GM21515 (cell line): ENCODE data around the gene SMOC1.

Source experiments
- ATAC-seq: cut with Tn5 transposase; IDR thresholded peaks from one replicate; pipeline ENCODE4 v1.9.1; 2021; ENCODE audit not compliant: unreplicated experiment

Gene SMOC1

DNA sequence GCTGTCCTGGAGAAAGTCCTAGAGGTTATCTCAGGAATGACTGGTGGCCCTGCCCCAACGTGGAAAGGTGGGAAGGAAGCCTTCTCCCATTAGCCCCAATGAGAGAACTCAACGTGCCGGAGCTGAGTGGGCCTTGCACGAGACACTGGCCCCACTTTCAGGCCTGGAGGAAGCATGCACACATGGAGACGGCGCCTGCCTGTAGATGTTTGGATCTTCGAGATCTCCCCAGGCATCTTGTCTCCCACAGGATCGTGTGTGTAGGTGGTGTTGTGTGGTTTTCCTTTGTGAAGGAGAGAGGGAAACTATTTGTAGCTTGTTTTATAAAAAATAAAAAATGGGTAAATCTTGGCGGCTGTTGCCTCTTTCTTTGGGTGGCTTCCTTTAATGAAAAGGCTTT is 152.8 kb downstream of the SMOC1 start:
- no peak for ATAC-seq

DNA sequence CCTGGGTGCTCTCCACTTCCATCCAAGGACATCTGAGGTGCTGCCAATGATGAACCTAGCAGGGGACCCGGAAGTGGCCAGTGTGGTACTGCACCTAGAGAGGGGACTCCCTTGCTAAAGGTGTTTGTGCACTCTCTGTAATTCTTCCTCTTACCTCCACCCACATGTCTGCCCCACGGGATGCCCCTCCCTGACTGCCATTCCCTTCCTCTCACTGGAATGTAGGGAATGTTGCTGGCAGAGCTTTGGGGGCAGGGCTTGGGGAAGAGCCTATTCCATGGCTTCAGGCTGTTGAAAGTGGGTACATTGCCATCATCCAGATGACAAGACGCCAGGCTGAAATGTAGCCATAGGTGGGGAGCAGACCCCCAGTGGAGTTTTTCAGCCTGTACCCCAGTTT is 153.2 kb downstream of the SMOC1 start:
- ATAC-seq = no peak

DNA sequence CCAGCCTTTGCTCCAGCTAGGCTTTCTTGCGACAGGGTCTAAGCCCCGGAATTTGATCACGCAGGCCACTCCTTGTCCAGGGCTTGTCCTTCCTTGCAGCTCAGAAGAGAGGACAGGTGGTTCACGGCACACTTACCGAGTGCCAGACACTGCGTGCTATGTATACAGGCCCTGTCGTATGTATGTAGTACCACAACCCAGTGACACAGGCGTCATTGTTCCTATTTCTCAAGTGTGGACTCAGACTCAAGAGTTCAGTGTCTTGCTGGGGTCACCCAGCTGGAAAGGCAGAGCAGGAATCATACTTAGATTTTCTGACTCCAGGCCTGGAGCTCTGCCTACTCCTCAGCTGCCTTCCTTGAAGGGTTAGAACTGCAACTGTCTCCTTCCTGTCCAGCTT is 153.9 kb downstream of the SMOC1 start:
- no peak for ATAC-seq

DNA sequence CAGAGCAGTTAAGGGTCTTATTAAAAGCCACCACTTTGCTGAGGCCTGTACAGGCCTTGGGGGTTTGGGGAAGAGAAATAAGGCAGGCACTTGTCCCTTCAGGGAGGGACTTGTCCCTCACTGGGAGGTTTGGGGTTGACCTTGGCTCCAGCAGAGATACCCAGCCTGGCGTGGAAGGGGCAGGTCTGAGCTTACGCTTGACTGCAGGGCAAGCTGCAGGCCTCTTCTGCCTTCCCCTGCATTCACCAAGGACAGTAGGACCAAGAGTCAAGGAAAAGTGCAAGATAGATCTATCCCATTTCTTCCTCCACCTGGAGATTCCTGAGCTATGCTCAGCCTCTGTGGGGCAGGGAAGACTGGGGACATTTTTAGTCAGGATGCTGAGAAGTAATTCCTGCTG is 154.3 kb downstream of the SMOC1 start:
- ATAC-seq = no peak

DNA sequence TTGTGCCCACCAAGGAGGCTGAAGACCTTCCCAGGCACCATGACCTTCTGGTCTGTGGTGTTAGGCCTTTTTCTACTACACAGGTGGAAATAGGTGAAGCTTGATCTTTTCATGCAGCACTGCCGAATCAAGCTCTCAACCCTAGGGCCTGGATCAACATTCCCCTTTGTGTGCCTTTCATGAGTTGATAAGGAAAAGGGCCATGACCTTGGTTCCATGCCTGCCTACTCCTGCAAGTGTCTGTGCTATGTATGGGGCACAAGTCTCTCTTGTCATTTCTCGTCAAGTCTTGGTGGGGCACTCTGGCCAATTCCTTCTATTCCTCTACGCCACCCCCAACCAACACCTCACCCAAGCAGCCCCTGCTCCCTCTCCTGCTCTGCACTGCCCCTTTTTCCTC is 155.0 kb downstream of the SMOC1 start:
- ATAC-seq = no peak

DNA sequence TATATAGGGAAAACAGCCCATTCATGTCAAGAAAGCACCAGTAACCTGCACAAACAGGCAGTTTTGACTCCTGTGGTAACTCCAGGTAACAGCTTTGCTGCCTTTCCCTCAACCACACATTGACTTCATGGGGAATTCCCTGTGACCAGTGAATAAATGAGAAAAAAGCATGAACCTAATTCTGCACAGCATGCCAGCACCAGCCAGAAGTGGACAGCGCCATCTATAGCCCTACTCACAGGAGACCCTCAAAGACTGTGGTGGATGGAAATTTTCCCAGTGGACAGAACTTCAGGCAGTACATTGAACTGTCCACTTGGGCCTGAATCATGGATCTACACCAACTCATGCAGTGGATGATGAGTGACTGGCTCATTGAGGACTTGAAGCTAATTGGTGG is 157.4 kb downstream of the SMOC1 start:
- ATAC-seq = no peak

DNA sequence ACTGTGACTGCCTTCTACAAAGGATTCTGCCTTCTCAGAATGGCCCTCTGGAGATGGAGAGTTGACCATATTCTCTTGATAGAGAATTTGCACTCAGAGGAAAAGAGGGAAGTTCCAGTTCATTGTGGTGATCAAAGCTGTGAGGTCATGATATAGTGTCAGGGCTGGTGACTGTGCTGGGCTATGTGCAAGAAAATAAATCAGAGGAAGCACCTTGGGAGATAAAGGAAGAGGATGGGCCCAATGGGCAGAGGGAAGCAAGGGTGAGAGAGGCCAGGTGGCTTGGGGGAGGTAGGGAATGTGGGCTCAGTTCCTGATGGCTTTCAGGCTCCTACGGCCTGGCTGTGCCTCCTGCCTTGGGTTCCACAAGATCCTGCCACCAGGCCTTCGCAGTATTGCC is 163.8 kb downstream of the SMOC1 start:
- ATAC-seq = no peak

DNA sequence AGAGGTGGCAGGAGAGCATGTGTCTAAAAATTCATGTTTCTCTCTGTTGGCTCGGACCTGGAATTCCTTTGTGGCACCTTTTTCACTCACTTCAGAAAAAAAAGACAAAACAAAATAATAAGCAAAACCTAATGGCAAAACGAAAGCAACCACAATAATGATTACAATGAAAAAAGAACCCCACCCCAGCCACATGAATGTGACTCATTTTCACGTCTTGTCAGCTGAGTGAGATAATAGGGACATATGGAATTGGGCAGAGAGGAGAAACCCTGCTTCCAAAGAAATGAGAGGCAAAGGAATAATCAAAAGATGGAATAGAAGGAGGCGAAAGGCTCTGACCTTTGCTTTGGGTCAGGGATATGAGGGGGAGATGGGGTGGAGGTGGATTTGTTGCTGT is 166.1 kb downstream of the SMOC1 start:
- ATAC-seq = no peak

DNA sequence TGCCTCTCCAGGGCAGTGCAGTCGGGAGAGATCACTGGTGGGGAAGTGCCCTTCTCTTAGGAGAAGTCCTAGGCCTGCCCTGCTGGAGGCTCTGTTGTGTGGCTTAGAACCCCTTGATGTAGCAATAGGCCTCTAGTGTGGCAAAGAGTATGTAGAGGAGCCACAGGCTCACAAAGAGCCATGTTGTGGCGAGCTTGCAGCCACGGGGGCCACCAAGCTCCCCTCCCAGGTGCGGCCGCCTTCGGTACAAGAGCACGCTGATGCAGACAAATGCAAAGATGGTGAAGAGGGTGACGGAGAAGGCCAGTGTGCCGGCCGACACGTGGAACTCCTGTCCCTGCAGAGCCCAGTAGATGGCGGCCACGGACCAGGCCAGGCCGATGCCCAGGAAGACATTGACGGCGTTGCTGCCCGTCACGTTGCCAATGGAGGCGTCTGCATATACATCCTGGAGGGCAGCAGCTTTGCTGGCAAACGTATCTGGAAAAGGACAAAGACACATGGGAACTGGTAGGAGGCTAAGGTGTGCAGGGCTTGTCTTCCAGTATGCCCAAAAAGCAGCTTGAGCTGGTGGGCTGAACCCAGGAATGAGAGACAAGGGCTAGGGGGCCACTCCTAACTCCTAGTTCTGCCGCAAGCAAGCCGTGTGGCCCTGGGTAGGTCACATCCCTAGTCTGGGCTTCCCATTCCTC is 166.8 kb downstream of the SMOC1 start:
- no peak for ATAC-seq

DNA sequence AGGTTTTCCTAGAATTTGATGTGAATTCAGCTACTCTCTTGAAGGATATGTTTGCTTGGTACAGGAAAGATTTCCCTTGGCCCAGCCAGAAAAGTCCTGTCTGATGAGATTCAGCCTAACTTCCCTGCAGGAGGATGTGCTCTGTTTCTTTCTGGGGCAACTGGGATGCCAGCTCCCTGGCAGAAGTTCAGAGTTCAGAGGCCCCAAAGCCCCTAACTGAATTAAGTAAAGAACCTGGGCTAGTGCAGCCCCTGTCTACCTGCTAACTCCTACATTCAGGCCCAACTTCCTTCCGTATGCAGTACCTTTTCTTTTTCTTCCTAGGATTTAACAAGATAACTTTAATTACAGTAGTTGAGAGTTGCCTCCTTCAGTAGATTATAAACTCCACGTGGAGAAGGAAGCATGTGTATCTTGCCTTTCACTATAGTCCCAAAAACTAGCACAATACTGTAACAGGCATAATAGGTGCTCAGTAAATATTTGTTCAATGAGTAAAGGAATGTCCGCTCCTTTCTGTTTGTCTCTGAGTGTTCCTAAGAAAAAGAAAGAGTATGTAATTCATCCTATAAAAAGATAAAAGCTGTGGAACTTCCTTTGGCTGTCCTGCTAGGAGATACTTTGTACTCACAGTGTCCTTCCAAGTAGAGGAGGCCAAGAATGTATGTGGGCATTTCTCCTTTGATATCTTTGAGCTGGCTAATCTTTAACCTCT is 168.5 kb downstream of the SMOC1 start:
- no peak for ATAC-seq

DNA sequence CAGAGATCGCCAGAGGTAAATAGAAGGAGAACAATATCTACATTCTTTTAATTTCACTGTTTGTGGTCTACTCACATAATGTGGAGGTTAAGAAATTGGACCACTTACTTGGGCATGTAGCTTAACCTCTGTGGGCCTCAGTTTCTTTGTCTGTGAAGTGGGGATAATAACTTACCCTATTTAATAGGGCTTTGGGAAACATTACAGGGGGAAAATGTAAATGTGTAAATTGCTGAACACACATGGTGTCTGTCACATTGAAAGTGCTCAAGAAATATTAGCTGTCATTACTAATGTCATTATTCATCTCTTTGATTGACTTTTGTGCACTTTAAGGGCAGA is 169.1 kb downstream of the SMOC1 start:
- ATAC-seq = no peak

DNA sequence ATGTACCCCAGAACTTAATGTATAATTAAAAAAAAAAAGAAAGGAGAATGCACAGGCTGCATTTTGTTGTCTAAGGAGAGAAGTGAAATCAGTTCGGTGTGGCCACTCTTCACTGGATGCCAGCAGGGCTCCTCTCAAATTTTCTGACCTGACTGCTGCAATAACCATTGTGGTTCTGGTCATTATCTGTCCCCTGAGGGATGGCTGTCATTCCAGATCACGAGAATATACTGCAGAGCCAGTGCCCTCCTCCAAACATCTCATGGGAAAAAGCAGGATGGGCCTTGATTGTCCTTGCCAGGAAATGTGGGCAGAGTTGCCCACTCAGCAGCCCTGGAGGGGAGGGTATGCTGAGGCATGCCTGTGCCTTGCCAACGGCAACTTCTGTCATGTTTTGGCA is 170.4 kb downstream of the SMOC1 start:
- ATAC-seq = no peak

DNA sequence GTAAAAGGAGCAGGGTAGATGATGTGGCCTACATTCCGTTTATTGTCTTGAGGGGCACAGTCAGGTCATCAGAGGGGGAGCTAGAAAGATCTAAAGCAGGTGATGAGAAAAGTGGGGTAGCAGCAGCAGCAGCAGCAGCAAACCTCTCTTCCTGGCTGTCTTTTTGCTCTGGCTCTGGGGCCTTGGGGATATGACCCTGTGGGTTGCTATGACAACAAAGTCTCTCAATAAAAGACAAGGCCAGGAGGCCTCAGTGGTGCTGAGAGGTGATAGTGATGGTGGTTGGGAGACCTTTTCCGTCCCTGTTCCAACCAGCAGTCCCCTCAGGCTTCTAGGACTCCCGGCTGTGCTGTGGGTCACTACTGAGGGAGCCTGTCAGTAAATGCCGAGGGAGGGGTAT is 170.9 kb downstream of the SMOC1 start:
- no peak for ATAC-seq

DNA sequence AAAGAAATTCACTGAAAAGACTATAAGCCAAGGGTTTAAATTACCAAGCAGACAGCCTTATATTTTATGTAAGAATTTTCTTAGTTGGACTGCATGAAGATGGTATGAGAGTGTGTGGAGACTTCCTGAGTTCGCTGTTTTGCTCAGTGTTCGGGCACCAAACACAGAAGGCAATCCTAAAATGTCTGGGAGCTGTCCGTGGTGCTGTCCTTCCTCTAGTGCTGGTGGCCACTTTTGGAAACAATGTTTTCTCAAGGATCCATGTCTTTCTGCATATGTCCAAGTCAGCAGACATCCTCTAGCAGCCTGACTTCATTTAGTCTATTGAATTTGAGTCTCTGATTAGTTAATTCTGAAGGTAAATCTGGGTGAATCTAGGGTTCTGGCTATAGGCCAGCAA is 173.8 kb downstream of the SMOC1 start:
- ATAC-seq = no peak

DNA sequence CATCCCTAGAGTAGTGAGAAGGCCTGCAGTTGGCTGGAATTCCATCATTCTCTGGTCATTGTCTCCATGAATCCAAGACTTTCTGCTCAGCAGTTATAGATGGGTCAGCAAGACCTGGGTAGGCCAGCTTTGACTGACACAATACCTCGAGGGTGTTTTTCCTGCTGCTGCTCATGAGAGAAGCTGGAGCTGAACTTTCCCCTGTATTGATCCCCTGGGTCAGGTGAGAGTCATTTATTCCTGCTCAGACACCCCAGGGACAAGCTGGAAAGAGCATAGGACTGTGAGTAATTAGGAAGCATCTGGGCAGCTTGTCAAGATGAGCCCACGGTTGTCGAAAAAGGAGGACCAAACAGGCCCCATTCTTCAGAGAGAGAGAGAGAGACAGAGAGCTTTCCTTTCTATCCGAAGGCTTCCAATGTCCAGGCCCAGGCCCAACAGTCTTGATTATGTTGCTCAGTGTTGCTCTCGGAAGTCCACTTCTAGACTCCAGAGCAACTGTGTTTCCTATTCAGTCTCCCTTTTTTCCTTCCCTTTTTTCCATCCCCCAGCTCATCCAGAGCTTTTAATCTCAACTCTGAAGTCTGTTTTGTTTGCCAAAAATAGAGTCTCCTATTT is 178.4 kb downstream of the SMOC1 start:
- no peak for ATAC-seq

DNA sequence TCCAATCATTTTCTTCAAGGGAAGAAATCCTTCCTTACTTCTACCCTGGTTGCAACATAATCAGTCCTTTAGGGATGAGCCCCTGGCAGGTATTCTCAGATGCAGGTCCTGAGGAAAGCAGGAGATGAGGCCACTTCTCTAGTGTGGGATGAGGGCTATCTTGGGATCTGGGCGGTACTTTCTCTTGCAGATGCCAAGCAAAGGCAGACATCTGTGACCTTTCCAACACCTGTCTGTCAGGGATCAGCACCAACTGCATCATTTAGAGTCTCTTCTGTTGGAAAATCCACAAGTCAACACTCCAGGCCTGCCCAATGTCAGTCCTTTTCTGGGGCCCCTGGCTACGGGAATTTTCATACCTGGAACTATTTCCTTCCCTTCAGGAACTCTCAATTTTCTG is 180.3 kb downstream of the SMOC1 start:
- ATAC-seq = no peak

DNA sequence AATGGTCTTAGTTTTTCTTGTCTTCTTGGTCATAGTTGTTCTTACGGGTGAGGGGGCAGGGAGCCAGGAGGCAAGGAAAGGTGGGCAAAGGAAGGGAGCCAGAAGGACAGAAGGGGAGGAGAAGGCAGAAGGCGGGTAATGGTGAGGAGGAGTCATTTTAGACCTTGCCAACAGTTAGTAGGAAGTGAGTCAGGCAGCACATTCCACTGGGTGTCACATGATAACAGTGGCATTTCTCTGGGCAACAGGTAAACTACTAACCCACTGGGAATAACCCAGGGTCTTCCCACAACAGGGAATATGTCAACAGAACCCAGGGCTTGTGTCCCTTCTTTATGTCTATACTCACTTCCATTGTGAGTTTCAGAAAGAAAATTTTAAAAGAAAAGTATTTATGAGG is 181.9 kb downstream of the SMOC1 start:
- ATAC-seq = no peak

DNA sequence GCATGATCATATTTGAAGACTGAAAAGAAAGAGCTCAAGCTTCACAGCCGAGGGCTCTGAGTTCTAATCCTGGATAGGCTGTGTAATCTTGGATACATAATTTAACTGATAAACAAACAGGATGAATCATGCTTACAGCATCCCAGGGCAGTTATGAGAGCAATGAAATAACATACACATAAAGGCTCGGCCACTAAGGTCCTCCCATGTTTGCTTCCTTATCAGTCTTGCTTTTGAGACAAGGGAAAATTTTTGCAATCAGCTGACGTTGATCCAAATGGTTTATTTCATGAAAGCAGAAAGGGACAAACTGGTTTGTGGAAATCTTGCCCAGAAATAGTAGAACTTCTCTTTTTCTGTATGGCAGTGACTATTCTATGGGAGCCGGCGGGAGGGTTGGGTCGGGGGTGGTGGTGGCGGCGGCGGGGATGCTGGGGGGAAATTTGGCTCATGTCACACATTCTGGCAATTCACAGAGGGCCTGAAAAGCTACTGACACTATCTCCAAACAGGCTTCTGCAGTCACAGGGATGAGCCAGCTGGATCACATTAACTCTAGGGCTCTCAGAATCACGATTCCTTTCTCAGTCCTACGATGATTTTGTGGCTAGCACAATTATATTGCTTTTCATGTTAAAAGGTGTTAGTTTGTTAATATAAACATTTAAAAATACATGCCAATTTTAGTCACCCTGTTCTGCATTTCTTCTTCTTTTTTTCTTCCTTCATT is 185.1 kb downstream of the SMOC1 start:
- ATAC-seq = no peak

DNA sequence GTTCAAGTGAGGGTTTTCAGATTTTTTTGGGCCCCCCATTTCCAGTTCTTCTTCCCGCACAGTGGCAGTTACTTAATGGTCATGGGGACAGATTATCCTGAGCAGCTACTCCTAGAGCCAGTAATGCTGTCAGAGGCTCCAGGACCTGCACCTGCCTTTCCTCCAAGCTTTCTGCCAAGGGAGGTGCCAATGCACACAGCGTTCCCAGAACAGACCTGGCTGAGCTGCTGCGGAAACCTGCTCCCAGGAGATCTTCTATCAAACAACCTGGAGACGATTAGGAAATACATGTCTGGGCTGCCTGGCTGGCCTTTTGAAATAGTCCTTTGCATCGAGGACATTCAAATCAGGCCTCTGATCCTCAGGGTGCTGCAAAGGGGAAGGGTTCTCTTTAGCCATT is 188.6 kb downstream of the SMOC1 start:
- ATAC-seq = no peak

DNA sequence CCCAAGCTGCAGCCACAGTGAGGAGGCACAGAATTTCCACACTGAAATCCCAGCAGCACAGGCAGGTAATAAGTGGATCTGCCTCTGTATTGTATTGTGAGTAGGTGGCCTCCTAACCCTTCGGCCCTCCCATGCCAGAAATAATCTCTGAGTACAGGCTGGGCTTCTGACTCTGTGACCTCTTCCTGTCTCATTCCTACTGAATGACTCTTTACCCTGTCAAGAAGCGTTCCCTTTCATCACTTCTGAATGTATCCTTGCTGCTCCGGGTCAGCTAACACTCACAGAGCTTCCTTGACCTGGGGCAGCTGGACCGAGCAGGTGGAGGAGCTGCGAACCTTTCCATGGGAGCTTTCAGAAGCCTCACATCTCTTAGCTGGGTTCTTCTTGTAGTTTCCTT is 190.0 kb downstream of the SMOC1 start:
- ATAC-seq = no peak

DNA sequence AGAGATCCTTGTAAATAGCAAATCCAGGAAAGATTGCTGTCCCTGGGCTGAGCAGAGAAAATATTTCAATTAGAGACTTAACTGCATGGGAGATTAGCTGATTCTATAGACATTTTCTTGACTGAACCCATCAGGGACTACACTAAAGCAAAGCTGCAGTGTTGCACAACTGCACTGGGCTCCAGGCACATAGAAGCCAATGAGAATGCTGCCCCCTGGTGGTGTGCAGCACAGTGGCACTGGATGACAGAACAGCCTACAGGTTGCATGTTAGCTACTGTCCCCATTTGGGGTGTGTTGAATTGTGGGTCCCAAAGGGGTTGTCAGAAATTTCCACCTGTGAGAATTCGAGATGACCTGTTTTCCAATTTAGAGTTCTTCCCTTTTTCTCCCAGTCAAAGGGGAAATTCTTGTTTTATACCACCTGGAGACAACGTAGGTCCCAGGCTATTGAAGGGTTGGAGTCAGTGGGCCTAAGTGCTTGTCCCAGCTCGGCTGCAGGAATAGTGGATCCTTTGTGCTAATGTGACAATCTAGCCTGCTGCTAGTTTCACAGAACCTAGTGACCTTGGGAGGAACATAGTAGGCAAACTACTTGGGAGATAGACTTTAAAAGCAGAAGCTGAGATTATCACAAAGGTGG is 194.8 kb downstream of the SMOC1 start:
- ATAC-seq = no peak

DNA sequence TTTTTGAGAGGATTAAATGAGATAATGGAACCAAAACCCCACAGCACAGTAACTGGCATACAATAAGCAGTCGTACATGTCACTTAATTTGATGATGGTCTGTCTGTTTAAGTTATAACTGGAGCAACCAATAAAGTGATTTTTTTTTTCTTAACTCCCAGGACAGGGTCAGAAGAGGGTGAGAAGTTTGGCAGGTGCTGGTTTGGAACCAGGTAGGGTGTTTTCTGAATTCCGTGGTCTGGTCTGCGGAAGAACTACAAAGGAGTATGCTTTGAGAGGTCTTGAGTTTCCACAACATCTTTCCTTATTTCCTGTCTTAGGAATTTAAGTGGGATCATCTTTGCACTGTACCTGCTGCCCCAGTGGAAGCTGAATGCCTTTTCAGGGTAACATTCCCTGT is 197.8 kb downstream of the SMOC1 start:
- no peak for ATAC-seq
